ENCODE data around the gene FAM229B. TPM values are rescaled to one million over a fixed set of nuclear protein-coding genes. Genes with fewer than 3 reads are reported as not detected.

The FAM229B gene
- total and polyA plus RNA-seq, 7 donors: 5.8 to 17.7 (median 10.0) TPM

GRCh38 chr6:112065426-112065986, 21.9 kb upstream of the FAM229B start:
- ATAC-seq: no peak
- TF ChIP-seq CTCF (IDR thresholded peaks at IDR 0.05): no peak
- intact Hi-C loops (cut with DNase I): no loop called here
- DNase-seq: no peak
- H3K4me3 ChIP-seq: no peak overlapping the region
- H3K27ac ChIP-seq: no peak overlapping the region
- no peaks in the 10 kb centered on the region for H3K27me3 ChIP-seq (ENCODE audit: insufficient read depth in 3 of 3, low read length in 2 of 3)
- H3K4me1 ChIP-seq: no peaks in the 10 kb centered on the region
- peaks cover 0 to 21% of the 10 kb centered on the region in 2 donors for H3K36me3 ChIP-seq (ENCODE audit: insufficient read depth in 1 of 2, low read depth in 1 of 2)
- no peaks in the 10 kb centered on the region for H3K9me3 ChIP-seq
- 67 to 82% (median 68%) methylated on average over 6 of the region's 6 CpGs for WGBS, 3 donors

DNA sequence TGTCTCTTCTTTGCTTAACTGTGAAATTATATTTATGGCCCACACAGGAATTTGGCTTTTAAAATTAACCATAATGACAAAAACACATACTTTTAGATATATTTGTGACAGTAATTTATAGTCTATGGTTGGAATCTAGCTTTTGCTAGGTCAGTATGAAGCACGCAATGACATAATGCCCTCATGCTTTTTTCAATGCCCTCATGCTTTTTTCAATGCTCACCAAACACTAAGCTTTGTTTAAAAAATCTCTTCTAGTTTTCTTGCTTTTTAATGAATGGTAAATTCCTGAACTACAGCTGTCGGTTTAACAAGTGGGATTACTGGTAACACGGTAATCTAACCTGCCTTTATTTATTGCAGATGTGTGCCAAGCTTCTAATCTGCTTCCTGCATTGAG, 20.8 kb upstream of the FAM229B start:
- 44 to 48% (median 45%) methylated on average over 3 of the region's 3 CpGs for WGBS, 3 donors
- peaks cover 0 to 32% of the 10 kb centered on the region in 2 donors for H3K36me3 ChIP-seq (ENCODE audit: insufficient read depth in 1 of 2, low read depth in 1 of 2)
- H3K27ac ChIP-seq: no peak overlapping the region
- intact Hi-C loops (cut with DNase I): no loop called here
- no peak overlapping the region for H3K4me3 ChIP-seq
- ATAC-seq (no peak), DNase-seq (no peak)
- H3K4me1 ChIP-seq: no peaks in the 10 kb centered on the region
- TF ChIP-seq CTCF (IDR thresholded peaks at IDR 0.05): no peak
- H3K27me3 ChIP-seq (ENCODE audit: insufficient read depth in 3 of 3, low read length in 2 of 3): no peaks in the 10 kb centered on the region
- H3K9me3 ChIP-seq: no peaks in the 10 kb centered on the region

GRCh38 chr6:112081569-112081968, 5.8 kb upstream of the FAM229B start:
- ATAC-seq (no peak), DNase-seq (no peak)
- intact Hi-C loops (cut with DNase I): no loop called here
- Histone ChIP-seq H3K27ac (no peak overlapping the region), H3K4me3 (no peak overlapping the region), H3K9me3 (no peaks in the 10 kb centered on the region), H3K4me1 (peaks cover 10% of the 10 kb centered on the region), H3K27me3 (ENCODE audit: insufficient read depth in 3 of 3, low read length in 2 of 3) (no peaks in the 10 kb centered on the region), H3K36me3 (ENCODE audit: insufficient read depth in 1 of 2, low read depth in 1 of 2) (peaks cover 2 to 81% of the 10 kb centered on the region in 2 donors)
- no peak for TF ChIP-seq CTCF (IDR thresholded peaks at IDR 0.05)
- 88 to 95% (median 94%) methylated on average over 4 of the region's 4 CpGs for WGBS, 3 donors

GRCh38 chr6:112085286-112086065, 1.9 kb upstream of the FAM229B start:
- Histone ChIP-seq H3K27me3 (ENCODE audit: insufficient read depth in 3 of 3, low read length in 2 of 3) (no peaks in the 10 kb centered on the region), H3K4me3 (peak overlapping the region; percentile 89), H3K27ac (no peak overlapping the region), H3K36me3 (ENCODE audit: insufficient read depth in 1 of 2, low read depth in 1 of 2) (peaks cover 2 to 41% of the 10 kb centered on the region in 2 donors), H3K4me1 (peaks cover 10% of the 10 kb centered on the region), H3K9me3 (no peaks in the 10 kb centered on the region)
- no peak for ATAC-seq
- 60 to 79% (median 64%) methylated on average over 8 of the region's 8 CpGs for WGBS, 3 donors
- no peak for DNase-seq
- TF ChIP-seq CTCF (IDR thresholded peaks at IDR 0.05): no peak
- intact Hi-C loops (cut with DNase I): no loop called here

All from psoas muscle (tissue), 8 donors.